Smooth muscle cell of bladder (primary cell): ENCODE data around the gene TSR1. TPM values are rescaled to one million over a fixed set of nuclear protein-coding genes. Genes with fewer than 3 reads are reported as not detected.

Experiments used
- total RNA-seq: library from RNA; depleted of rRNA; stranded (reverse); fragments of >200 nt; gene quantifications from 2 replicates; pipeline ENCODE4 v1.2.3, GENCODE V29; 2014

Gene TSR1
- total RNA-seq, result 37.0 and 56.9 TPM in 2 replicates

DNA sequence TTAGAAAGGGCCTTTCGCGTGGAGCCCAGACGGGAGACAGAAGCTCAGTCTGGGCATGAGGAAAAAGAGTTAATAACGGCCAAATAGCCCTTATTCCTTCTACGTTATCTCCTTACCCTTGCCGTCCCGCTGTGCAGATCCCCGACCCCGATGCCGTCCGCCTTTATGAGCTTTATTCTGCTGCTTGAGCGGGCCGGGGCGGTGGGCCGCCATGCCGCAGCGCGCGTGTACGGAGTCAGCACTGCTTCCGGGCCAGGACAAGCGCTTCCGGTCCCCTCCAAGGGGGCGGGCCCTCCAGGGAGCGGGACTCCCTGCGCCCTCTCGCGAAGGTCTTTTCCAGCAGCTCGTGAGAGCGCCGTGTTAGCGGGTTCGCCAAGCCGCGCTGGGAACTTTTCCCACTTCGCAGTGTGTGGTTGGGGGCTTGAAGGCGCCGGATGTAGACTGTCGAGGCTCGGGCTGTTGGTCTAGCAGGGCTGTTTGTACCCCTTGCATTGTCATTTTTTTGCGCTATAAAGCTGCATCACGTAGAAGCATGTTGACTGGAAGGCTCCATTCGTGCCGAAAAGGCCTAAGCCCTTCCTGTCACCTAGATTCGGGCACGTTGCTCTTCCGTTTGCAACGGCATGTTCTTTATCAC, at the start of gene TSR1:
Gene TSR1 (minus strand): TSS at position 243 of the 637 bp plus-strand sequence. CDS start 30 bp downstream, at position 213.

DNA sequence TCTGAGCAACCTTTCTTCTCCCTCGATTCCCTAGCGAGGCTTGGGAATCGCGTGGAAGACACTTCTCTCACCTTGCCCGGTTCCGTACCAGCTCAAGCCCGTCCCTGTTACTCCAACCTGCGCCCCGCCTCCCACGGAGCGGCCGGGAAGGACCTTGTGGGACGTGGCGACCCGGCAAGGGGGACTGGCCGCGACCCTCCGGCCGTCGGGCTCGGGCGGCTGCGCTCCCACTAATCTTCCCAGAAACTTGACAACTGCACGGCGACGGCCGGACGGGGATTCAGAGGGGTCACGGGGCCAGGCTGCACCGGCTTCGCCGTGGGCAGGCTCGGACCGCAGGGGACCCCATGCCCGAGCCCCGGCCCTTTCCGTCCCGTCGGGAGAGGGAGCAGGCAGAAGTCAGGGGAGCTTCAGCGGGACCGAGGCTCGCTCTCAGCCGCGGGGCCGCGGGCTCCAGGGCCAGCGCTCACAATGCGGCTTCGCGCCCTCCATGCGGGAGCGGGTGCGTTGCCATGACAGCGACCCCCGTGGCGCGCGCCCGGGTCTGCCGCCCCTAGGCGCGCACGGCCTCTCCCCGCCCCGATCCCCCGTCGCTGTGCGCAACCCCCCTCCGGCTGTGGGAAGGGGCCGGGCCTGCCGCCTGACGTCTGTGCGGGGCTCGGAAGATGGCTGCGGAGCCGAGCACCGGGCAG, 741 bp upstream of the TSR1 start, which contains the start of gene SGSM2:
Gene SGSM2 (plus strand): TSS at position 650 of the 692 bp plus-strand sequence. CDS start 188 bp downstream, outside the sequence.

DNA sequence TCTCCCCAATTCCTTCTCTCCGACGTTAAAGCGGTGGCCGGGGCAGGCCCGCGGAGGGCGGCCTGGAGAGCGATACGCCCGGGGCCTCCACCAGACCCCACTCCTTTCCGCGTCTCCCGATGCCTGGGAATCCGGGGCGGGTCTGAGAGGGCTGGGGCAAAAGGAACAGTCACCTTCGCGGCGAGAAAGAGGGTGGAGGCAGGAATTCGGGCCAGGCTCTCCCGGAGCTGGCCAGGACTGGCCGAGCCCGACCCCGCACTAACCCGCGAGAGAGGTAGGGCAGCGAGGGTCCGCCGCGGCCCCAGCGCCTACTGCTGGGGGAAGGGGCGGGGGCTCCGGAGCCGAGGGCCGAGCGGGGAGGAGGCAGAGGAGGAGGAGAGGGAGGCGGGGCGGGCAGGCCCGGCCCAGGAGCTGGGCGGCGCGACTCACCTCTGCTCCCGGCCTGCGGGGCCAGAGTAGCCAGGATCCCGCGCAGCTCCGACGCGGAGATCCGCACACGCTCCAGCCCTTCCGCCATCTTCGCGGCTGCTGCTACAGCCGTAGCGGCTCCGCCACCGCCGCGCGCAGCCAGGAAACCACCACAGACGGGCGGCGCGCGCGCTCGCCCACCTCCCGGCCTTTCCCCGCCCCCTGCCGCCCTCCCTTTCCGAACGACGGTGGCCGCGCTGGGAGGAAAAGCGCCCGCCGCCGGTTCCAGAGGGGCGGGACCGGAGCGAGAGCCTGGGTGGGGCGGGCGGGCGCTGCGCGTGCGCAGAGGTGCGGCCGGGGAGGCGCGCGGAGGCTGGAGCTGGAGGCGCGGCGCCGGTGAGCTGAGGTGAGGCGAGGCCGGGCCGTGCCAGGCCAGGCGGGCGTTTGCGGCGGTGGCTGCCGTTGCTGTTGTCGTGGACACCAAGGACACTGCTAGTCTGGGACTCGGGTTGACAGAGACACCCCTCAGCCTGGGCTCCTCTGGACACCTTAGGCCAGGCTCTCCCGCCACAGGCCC, 32.8 kb downstream of the TSR1 start, which contains the start of the genes SMG6 and SRR:
Gene SMG6 (minus strand): TSS at position 582 of the 985 bp plus-strand sequence. CDS start 65 bp downstream, at position 517.
Gene SRR (plus strand): TSS at position 747 of the 985 bp plus-strand sequence. CDS start 11,611 bp downstream, outside the sequence.

Other genes starting within 250 kb of the TSR1 start
- 22.0 and 26.3 TPM in 2 replicates for gene SMG6, start 32.7 kb downstream of the TSR1 start, total RNA-seq
- 13.8 and 14.7 TPM in 2 replicates for gene SRR, start 32.5 kb downstream of the TSR1 start, total RNA-seq
- gene SGSM2, start 1.0 kb upstream of the TSR1 start, total RNA-seq, result 32.4 and 34.7 TPM in 2 replicates
- 5.0 and 6.9 TPM in 2 replicates for gene MNT, start 64.6 kb upstream of the TSR1 start, total RNA-seq
- 8.0 and 9.7 TPM in 2 replicates for gene METTL16, start 175.4 kb upstream of the TSR1 start, total RNA-seq